Measurements from ENCODE around the gene WASL.
"Not testable (repeated sequence)": the region's sequence is repeated elsewhere in the genome, so short reads cannot be mapped to it uniquely, and the experiment has no call there.

Gene WASL

DNA sequence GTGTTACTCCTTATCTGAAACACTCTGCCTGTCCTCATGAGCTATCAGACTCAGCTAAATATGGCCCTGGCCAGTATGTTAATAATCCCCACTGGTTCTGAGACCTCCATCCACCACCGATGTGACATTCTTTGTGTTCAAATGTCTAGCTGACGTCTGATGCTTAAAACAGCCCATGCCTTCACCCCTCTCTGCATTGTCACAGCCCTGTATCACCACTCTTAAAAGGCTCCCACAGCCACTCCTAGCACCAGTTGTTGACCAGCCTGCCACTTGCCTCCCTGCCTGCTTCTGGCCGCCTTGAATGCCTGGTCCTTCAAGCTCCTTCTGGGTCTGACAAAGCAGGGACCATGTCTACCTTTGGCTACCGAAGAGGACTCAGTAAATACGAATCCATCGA is 93.2 kb downstream of the WASL start, which contains the start of gene LMOD2:
LMOD2 (plus strand) TSS at position 253 of the 400 bp plus-strand sequence; CDS start at position 351, 98 bp downstream.
- DNase-seq = no peak

- DNase-seq = no peak
Measured at GRCh38 chr7:123653162-123653561, 95.6 kb downstream of the WASL start.

DNA sequence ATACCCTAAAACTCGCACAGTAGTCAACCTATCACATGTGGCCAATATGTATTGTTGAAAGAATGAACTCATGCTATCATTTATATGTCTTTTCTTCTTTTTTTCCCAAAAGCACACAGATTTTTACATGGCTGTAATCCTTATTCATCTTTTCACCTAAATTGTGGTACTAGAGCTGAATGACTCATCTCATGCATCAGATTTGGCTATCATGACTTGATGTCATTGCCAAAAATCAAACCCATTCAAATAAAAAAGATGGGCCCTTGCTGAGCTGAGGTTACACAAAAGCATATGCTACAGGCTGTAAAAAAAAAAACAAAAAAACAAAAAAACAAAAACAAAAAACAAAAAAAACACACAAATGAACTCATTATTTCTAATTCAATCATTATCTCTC is 96.4 kb downstream of the WASL start:
- DNase-seq = no peak

DNA sequence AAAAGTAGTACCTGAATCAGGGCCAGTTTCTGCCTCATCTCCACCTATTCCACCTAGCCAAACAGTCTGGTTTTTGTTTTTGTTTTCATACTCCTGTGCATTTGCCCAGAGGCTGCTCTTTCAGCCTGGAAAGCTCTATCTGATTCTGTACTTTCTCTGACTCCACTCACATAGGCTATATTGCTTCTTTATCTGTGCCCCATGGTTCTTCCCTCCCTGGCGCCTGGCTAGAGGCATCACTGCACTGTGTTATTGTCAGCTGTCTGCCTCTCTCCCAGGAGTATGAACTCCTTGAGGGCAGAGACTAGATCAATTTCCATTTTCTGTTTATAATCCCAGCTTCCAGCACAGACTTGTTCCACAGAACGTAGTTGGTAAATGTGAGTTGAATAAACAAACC is 98.2 kb downstream of the WASL start:
- no peak for DNase-seq

- DNase-seq = no peak
Measured at GRCh38 chr7:123649964-123650363, 98.8 kb downstream of the WASL start.

DNA sequence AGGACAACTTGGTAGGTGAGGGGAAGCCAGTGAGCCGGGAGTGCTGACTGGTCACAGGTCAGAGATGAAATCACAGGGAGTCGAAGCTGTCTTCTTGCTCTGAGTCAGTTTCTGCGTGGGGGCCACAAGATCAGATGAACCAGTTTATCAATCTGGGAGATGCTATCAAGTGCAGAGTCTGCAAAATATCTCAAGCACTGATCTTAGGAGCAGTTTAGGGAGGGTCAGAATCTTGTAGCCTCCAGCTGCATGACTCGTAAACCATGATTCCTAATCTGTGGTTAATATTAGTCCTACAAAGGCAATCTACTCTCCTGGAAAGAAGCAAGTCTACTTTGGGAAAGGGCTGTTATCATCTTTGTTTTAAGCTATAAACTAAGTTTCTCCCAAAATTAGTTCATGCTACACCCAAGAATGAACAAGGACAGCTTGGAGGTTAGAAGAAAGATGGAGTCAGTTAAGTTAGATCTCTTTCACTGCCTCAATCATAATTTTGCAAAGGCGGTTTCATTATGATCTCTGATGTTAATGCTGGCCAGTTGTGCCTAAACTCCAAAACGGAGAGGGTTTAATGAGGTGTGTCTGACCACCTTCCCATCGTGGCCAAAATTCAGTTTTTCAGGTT is 101.6 kb downstream of the WASL start:
- no peak for DNase-seq

DNA sequence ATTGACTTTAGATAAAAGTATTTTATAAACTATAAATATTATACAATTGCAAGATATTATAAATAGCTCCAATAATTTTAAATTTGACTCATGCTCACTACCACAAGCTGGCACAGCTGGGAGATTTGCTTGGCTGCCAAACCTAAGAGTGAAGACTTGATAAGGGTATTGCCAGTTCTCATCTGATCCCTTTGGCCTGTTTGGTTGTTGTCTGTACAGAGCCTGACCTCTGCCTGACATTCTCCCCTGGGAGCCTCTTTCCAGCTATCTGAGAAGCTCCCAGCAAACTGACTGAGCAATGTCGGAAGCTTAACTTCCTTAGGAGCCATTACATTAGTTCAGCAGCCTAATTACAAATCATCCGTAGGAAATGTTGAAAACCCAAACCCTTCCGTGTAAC is 103.3 kb downstream of the WASL start:
- DNase-seq = no peak

GRCh38 chr7:123643495-123644441 is 105.0 kb downstream of the WASL start:
- DNase-seq = no peak

GRCh38 chr7:123641901-123642300 is 106.9 kb downstream of the WASL start:
- no peak for DNase-seq

DNA sequence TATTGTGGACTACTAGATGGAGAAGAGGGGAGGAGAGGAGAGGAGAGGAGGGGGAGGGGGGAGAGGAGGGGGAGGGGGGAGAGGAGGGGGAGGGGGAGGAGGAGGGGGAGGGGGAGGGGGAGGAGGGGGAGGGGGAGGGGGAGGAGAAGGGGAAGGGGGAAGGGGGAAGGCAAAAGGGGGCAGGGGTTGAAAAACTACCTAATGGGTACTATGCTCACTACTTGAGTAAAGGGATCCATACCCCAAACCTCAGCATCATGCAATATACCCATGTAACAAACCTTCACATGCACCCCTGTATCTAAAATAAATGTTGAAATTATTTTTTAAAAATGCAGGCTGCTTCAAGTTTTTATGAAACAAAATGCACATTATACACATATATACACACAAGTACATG is 108.2 kb downstream of the WASL start:
- no peak for DNase-seq

DNA sequence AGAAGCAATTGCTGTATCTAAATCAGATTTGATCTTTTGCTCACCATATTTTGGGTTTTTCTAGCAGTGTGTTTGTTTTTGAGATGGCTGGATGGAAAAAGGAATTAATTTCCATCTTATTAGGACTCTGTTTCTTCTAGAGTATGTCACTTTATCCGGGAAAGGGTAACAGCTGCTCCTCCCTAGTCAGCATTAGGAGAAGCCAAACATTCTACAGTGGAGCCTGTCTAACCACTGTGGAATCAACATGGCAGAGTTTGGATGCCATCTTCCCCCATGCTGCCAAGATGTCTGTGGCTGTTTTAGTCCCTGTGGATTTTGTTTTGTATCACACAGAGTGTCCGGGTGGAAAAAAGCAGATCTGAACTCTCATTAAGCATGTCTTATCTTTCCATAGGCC is 109.2 kb downstream of the WASL start:
- no peak for DNase-seq

- DNase-seq = no peak
Measured at GRCh38 chr7:123637878-123638277, 110.9 kb downstream of the WASL start.

- DNase-seq = no peak
Measured at GRCh38 chr7:123637203-123637602, 111.6 kb downstream of the WASL start.

GRCh38 chr7:123635551-123636359 is 113.0 kb downstream of the WASL start:
- no peak for DNase-seq

DNA sequence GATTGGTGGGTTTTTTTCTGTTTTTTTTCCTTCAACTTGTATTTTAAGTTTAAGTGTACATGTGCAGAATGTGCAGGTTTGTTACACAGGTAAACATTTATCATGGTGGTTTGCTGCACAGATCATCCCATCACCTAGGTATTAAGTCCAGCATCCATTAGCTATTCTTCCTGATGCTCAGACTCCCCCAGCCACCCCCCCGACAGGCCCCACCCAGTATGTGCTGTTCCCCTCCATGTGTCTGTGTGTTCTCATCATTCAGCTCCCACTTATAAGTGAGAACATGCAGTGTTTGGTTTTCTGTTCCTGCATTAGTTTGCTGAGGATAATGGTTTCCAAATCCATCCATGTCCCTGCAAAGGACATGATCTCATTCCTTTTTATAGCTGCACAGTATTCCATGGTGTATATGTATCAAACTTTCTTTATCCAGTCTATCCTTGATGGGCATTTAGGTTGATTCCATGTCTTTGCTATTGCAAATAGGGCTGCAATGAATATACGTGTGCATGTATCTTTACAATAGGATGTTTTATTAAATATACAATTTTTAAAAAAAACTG is 114.7 kb downstream of the WASL start:
- not testable (repeated sequence) for DNase-seq

DNA sequence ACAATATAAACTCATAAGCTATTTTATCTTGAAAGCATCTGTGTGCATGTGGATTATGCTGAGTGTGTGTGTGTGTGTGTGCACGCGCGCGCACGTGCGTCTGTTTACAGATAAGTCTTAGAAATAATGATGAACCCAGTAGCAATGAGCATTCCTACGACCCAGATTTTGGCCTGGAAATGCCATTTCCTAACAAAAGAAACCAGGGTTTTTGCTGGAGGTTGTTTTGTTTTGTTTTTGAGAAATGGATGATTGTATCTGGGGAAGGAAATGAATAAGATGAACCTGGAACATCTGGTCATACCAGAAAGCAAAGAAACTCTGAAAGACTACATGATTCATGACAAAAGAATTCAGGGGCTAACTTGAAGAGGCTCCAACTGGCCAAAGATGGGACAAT is 115.2 kb downstream of the WASL start:
- no peak for DNase-seq

- DNase-seq = no peak
Measured at GRCh38 chr7:123632808-123633207, 116.0 kb downstream of the WASL start.

Measured in T-helper 9 cell (primary cell).